GM12874 (cell line): ENCODE measurements around the gene STARD13.

Experiments used
- TF ChIP-seq, protein P1 (sequence below): IDR thresholded peaks from 2 replicates; pipeline ENCODE4 v1.5.1; 2011; ENCODE audit warnings: low read depth, mild to moderate bottlenecking, control low read depth, low read length, moderate library complexity; ENCODE audit not compliant: insufficient read depth

STARD13 gene

DNA sequence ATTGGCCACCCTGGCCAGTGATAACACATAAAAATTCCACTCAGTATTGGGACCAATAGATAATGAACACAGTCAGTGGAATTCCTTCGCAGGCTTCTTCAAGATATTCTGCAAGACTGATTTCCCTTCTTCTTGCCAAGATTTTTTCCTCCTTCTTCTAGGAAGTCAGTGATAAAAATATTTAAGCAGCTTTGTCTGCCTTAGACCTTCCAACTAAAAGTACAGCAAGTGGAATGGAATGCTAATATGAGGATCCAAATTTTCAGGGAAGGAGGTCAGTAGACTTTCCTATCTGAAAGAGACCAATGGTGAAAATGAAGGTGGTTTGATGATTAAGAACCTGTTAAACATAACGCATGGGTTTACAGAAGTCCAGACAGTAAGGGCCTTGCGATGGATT, 9.6 kb downstream of the STARD13 start:
- TF ChIP-seq, protein P1, sequence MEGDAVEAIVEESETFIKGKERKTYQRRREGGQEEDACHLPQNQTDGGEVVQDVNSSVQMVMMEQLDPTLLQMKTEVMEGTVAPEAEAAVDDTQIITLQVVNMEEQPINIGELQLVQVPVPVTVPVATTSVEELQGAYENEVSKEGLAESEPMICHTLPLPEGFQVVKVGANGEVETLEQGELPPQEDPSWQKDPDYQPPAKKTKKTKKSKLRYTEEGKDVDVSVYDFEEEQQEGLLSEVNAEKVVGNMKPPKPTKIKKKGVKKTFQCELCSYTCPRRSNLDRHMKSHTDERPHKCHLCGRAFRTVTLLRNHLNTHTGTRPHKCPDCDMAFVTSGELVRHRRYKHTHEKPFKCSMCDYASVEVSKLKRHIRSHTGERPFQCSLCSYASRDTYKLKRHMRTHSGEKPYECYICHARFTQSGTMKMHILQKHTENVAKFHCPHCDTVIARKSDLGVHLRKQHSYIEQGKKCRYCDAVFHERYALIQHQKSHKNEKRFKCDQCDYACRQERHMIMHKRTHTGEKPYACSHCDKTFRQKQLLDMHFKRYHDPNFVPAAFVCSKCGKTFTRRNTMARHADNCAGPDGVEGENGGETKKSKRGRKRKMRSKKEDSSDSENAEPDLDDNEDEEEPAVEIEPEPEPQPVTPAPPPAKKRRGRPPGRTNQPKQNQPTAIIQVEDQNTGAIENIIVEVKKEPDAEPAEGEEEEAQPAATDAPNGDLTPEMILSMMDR: no peak

DNA sequence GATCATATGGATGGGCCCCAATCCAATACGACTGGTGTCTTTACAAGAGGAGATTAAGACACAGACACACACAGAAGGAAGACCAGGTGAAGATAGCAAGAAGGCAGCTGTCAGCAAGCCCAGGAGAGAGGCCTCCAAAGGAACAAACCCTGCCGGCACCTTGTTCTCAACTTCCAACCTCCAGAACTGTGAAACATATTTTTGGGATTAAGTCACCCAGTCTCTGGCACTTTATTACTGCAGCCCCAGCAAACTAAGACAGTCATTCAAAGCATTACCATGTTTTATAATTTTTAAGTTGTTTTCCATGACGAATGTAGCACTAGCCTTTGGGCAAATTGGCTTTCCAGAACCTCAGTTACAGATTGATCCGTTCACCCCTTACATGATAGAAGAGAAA, 11.3 kb downstream of the STARD13 start:
- TF ChIP-seq, protein P1: no peak

DNA sequence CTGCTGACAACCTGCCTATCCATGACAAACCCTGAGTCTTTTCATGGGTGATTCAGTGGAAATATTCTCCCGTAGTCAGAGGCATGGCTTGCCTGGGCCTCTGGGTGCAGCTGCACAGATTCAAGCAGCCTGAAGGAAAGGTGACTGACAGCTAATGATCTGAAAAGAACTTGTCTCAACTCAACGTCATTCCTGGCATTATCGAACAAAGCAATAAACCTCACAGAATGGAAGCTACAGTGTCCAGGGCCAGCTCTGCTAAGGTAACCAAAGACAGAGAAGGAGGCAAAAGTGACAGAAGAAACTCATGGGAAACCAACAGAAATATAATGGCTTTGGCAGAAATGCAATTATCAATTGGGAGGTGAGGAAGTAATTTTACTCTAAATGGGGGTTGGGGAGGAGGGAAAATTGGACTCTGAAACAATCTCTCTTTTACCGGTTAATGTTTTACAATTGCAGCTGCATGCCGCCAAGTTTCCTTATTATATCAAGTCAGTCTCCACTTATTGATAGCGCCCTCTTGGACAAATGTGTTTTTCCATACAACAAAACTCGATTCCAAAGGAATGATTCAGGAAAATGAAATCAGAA, 12.9 kb downstream of the STARD13 start:
- TF ChIP-seq, protein P1: no peak

DNA sequence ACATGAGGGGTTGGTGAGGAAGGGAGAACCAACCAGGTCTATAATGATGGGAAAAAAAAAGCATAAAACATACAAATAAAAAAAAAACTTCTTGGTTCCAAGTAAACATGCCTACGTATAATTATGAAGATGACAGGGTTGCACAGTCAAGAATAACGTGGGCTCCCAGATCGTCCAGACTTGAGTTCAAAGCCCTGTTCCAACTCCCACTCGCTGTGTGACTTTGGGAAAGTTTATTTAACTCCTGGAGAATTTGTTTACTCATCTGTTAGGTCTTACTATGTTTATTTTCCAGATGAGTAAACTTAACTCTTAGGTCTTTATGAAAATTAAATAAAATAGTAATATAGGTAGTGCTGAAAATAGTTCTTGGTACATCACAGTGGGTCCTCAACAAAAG, 13.8 kb downstream of the STARD13 start:
- TF ChIP-seq, protein P1: no peak

DNA sequence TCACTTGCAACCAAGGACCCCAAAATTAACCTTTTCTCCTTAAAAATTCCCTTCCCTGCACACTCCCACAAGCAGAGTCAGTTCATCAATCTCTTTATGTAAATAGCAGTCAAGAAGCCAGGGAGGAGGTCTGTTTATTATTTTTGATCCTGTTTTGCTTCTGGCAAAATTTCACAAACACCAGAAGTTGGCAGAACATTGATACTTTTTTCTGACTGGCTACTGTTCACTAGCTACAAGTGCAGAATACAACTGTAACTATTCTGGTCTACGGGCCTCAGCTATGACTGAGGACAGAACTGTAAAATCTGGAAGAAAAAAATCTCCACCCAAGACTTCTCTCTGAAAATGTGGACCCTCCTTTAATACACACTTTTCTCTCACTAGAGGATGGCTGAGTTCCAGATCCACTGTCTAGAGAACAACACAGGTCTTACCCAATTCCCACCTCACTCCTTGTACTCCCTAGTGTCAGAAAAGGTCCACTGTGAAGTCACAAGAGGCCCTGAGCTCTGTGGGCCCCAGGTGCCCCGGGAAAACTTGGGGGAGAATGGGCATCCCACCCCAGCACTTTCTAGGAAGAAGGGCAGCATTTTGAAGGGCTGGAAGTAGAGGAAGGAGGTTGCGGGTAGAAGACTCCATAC, 14.5 kb downstream of the STARD13 start:
- TF ChIP-seq, protein P1: no peak

DNA sequence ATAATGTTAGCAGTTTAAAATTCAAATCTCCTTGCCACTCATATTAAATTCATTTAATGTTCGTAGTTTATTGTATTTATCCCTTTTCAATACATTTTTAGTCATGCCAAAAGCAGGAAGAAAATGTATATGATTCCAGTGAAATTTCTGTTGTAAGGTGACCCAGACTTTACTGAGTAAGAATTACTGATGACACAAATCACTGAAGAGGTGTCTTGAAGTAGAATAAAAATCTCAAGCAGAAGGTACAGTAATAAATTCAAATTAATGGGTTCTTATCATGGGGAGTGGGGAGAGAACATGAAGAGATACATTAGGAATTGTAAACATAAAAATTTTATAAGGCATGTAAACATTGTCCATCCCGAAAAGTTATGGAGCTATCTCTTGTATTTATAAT, 19.9 kb downstream of the STARD13 start:
- TF ChIP-seq, protein P1: no peak

DNA sequence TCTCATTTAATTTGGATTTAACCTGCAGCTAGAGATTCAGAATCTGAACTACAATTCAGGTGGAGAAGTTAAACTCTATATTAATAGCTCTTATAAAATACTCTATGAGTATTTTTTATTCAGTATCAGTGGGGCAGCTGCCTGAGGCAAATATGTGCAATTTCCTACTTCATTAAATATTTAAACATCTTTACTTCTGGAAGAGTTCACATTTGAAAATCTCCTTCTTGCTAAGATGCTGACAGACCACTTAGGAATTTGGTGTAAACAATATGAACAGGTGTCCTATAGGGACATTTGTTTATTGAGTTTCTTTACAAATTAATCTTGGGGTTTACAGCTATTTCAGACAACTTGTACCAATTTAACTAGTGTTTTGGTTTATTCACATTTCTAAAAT, 20.4 kb downstream of the STARD13 start:
- TF ChIP-seq, protein P1: no peak
